GM12875 (cell line): ENCODE data around the gene HEXIM1.
"Not testable (repeated sequence)": the region's sequence is repeated elsewhere in the genome, so short reads cannot be mapped to it uniquely, and the experiment has no call there.

ENCODE experiments used
- H3K4me3 ChIP-seq: one replicate; pipeline ENCODE4 v1.5.1; 2011; ENCODE audit warnings: low read depth, low read length, control low read depth
- CTCF ChIP-seq: IDR thresholded peaks from 2 replicates; pipeline ENCODE4 v1.5.1; 2011; ENCODE audit warnings: low read depth, mild to moderate bottlenecking, control low read depth, inconsistent platforms, low read length, moderate library complexity, borderline replicate concordance; ENCODE audit not compliant: insufficient read depth

Gene HEXIM1

GRCh38 chr17:45119964-45120363, 28.3 kb upstream of the HEXIM1 start:
- TF ChIP-seq CTCF: no peak
- no peak overlapping the region for H3K4me3 ChIP-seq

- TF ChIP-seq CTCF: no peak
- no peak overlapping the region for H3K4me3 ChIP-seq
These were observed 27.7 kb upstream of the HEXIM1 start for GRCh38 chr17:45120558-45120957.

GRCh38 chr17:45121055-45121454, 27.2 kb upstream of the HEXIM1 start:
- no peak overlapping the region for H3K4me3 ChIP-seq
- no peak for TF ChIP-seq CTCF

GRCh38 chr17:45123076-45123770, 25.1 kb upstream of the HEXIM1 start:
- H3K4me3 ChIP-seq: no peak overlapping the region
- no peak for TF ChIP-seq CTCF

GRCh38 chr17:45123930-45124796, 24.1 kb upstream of the HEXIM1 start:
- H3K4me3 ChIP-seq: no peak overlapping the region
- no peak for TF ChIP-seq CTCF

GRCh38 chr17:45124797-45125122, 23.5 kb upstream of the HEXIM1 start:
- not testable (repeated sequence) for H3K4me3 ChIP-seq

GRCh38 chr17:45125509-45125908, 22.8 kb upstream of the HEXIM1 start:
- no peak overlapping the region for H3K4me3 ChIP-seq
- TF ChIP-seq CTCF: no peak
